ENCODE measurements around the gene HHLA2.

DNA sequence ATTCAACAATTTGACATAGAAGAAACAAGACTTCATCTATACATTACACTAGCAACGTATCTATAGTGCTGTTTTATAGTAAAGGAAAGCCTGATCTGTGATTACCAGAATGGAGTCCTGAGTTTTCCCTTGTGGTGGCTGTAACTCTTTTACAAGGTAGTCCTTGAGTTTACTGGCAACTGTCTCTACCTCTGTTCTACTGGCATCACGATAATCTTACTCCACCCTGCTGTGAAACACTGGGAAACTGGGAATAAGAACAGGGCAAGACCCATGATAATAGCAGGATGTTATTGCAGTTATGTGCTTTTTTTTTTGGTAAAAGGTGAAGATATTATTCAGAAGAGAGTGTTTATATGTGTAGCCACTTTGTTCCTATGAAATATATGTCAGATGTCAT is 12.4 kb upstream of the HHLA2 start:
- no peak for TF ChIP-seq CTCF (IDR thresholded peaks at IDR 0.05)
- no peak for TF ChIP-seq POLR2A (IDR thresholded peaks at IDR 0.05)
- TF ChIP-seq POLR2AphosphoS5 (IDR thresholded peaks at IDR 0.05) = no peak

All from sigmoid colon (tissue), 4 donors.